Sigmoid colon (tissue), 7 donors: ENCODE measurements around the gene CEBPG. TPM values are rescaled to one million over a fixed set of nuclear protein-coding genes. Genes with fewer than 3 reads are reported as not detected.

Experiments
- DNase-seq: peaks from one replicate; pipeline ENCODE4 v3.0.0-alpha.2; 2019
- H3K27ac ChIP-seq, 4 donors: fragments of 200-600 bp; sonication (generic); one replicate each; pipeline ENCODE4 v1.5.1; 2016 to 2019; ENCODE audit warnings: mild to moderate bottlenecking in 1 of 4
- H3K27me3 ChIP-seq, 3 donors: fragments of 200-600 bp; sonication (generic); one replicate each; pipeline ENCODE4 v1.5.1; 2019; ENCODE audit warnings: mild to moderate bottlenecking in 1 of 3
- H3K36me3 ChIP-seq, 4 donors: fragments of 200-600 bp; sonication (generic); one replicate each; pipeline ENCODE4 v1.5.1; 2016 to 2019
- H3K4me1 ChIP-seq, 4 donors: fragments of 200-600 bp; sonication (generic); one replicate each; pipeline ENCODE4 v1.5.1; 2017 to 2019
- H3K4me3 ChIP-seq, 4 donors: fragments of 200-600 bp; sonication (generic); one replicate each; pipeline ENCODE4 v1.5.1; 2017 to 2019; ENCODE audit warnings: mild to moderate bottlenecking in 2 of 4, moderate library complexity in 1 of 4
- H3K9me3 ChIP-seq, 4 donors: fragments of 200-600 bp in 3 of 4; sonication (generic) in 3 of 4; one replicate each; pipeline versions ENCODE4 v1.5.1 to v1.6.1; 2013 to 2019
- EP300 ChIP-seq, 4 donors: sonication (generic); formaldehyde crosslinking; IDR thresholded peaks; one replicate each; pipeline ENCODE4 v1.6.1; 2017; ENCODE audit warnings: antibody characterized with exemption in 4 of 4
- POLR2A ChIP-seq, 2 donors: fragments of 450-650 bp; IDR thresholded peaks; one replicate each; pipeline ENCODE4 v1.6.1; 2016; ENCODE audit warnings: antibody characterized with exemption in 2 of 2, mild to moderate bottlenecking in 2 of 2, moderate library complexity in 2 of 2
- POLR2AphosphoS5 ChIP-seq, 4 donors: sonication (generic); formaldehyde crosslinking; IDR thresholded peaks; one replicate each; pipeline ENCODE4 v1.6.1; 2017; ENCODE audit warnings: antibody characterized with exemption in 4 of 4
- WGBS, 2 donors: extraction: QIAGEN DNeasy Blood & Tissue Kit; methylation state at CpG; one replicate each; pipeline ENCODE4 v1.1.7; 2013; 5-methylcytosine and 5-hydroxymethylcytosine counted together
- intact Hi-C: fragments of 100-400 bp; cut with DNase I; formaldehyde crosslinking; loops from one replicate; pipeline ENCODE4 v1.15.1; 2023
- polyA plus RNA-seq, 3 donors: library from polyadenylated mRNA; stranded (reverse); fragments of 200-250 nt; gene quantifications; one replicate each; pipeline ENCODE4 v1.2.3, GENCODE V29; 2013
- total RNA-seq, 4 donors: library from RNA; depleted of rRNA; stranded (reverse); fragments of >200 nt; gene quantifications; one replicate each; pipeline ENCODE4 v1.1.0, GENCODE V29; 2016
- TF ChIP-seq, protein P1 (sequence below), 4 experiments: fragments of 450-650 bp in 3 of 4; fragments of 200-600 bp in 1 of 4; IDR thresholded peaks; one replicate each; pipeline ENCODE4 v1.5.1; 2016 to 2019; ENCODE audit warnings: antibody characterized with exemption in 4 of 4, mild to moderate bottlenecking in 3 of 4, moderate library complexity in 2 of 4
- donor health status: healthy with polysubstance abuse.
- donor health status: Bipolar disorder and iron deficiency.
- donor health status: healthy.

The CEBPG gene
- total and polyA plus RNA-seq, 7 donors, result 18.6 to 84.6 (median 27.8) TPM

DNA sequence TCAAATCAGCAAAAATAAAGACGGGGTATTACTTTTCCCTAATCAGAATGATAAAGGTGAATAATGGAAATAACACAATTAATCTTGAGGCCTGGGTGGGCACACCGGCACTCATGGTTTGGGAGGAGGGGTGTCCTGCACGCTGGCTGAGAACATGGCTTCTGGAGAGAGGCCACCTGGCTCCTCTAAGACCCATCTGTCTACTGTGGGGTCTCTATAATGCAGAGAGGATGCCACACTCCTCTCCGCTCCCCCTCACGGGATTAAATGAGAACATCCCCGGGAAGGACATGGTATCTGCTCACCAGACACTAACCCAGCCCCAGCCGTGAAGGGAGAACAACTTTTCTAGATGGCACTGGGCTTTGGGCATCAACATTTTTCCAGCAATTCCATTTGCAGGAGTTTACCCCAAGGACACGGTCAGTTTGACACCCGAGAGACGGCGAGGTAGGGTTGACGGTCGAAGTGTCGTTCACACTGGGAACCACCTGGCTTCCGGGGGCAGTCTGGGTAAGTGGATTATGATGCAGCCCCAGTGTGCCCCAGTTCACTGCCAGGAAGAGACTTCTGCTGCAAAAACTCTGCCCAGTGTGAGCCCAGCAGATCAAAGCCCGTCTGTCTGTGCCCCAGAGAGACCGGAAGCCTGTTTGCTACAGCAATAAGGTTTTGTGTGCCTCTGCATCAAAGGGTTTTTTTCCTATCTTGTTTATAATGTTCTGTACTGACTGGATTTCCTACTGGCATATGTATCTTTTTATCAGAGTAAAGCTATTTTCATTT is 56.6 kb downstream of the CEBPG start:
- 68 to 74% methylated on average over 17 of the region's 17 CpGs for WGBS, 2 donors

GRCh38 chr19:33430674-33431277 is 57.3 kb downstream of the CEBPG start:
- TF ChIP-seq, protein P1, sequence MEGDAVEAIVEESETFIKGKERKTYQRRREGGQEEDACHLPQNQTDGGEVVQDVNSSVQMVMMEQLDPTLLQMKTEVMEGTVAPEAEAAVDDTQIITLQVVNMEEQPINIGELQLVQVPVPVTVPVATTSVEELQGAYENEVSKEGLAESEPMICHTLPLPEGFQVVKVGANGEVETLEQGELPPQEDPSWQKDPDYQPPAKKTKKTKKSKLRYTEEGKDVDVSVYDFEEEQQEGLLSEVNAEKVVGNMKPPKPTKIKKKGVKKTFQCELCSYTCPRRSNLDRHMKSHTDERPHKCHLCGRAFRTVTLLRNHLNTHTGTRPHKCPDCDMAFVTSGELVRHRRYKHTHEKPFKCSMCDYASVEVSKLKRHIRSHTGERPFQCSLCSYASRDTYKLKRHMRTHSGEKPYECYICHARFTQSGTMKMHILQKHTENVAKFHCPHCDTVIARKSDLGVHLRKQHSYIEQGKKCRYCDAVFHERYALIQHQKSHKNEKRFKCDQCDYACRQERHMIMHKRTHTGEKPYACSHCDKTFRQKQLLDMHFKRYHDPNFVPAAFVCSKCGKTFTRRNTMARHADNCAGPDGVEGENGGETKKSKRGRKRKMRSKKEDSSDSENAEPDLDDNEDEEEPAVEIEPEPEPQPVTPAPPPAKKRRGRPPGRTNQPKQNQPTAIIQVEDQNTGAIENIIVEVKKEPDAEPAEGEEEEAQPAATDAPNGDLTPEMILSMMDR (IDR thresholded peaks at IDR 0.05), result peak in 2 of 4 experiments; percentile 53 to 60
- TF ChIP-seq POLR2A (IDR thresholded peaks at IDR 0.05), result no peak
- Histone ChIP-seq H3K27ac (no peak overlapping the region), H3K27me3 (no peaks in the 10 kb centered on the region), H3K4me3 (no peak overlapping the region), H3K4me1 (peaks cover 0 to 18% (median 10%) of the 10 kb centered on the region in 4 donors), H3K36me3 (peaks cover 0 to 4% (median 0%) of the 10 kb centered on the region in 4 donors), H3K9me3 (no peaks in the 10 kb centered on the region)
- peak; percentile 69 for DNase-seq
- intact Hi-C loops, result loop anchor here (1.0 kb wide), 1 partner anchor 341 kb away; no protein-coding TSS in a partner anchor
- WGBS, 2 donors, result 27 to 34% methylated on average over 13 of the region's 13 CpGs

More for the DNA sequence above, 56.6 kb downstream of the CEBPG start:
- DNase-seq, result peak; percentile 46
- Histone ChIP-seq H3K4me3 (no peak overlapping the region), H3K9me3 (no peaks in the 10 kb centered on the region), H3K4me1 (peaks cover 0 to 11% (median 6%) of the 10 kb centered on the region in 4 donors), H3K27me3 (no peaks in the 10 kb centered on the region), H3K36me3 (peaks cover 0 to 4% (median 0%) of the 10 kb centered on the region in 4 donors), H3K27ac (no peak overlapping the region)
- TF ChIP-seq EP300 (IDR thresholded peaks at IDR 0.05) (no peak), POLR2A (IDR thresholded peaks at IDR 0.05) (no peak), POLR2AphosphoS5 (IDR thresholded peaks at IDR 0.05) (no peak)
- TF ChIP-seq, protein P1 (IDR thresholded peaks at IDR 0.05), result no peak
- intact Hi-C loops, result loop anchor here (1.0 kb wide), 1 partner anchor 341 kb away; no protein-coding TSS in a partner anchor

DNA sequence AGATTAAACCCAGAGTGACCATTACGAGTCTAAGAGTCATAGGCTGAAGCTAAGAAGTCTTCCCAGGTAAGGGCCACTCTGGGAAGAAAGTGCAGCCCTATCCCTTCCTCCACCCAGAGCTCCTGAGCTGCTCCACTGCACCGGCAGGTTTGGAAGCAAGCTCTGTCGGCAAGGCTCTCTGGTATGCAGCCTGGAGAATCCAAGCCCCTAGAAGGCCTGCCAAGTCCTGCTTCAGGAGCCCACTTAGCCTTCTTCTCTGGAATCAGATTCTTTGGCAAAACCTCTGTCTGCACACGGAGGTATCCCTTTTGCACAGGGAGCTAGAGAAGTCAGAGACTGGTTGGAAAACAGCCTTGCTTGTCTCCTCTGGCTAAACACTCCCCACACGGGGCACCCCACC is 58.5 kb downstream of the CEBPG start:
- no peak overlapping the region for H3K27ac ChIP-seq
- WGBS, 2 donors, result 58 to 61% methylated on average over 5 of the region's 5 CpGs

More for the DNA sequence above, 58.5 kb downstream of the CEBPG start:
- Histone ChIP-seq H3K4me1 (peaks cover 0 to 20% (median 10%) of the 10 kb centered on the region in 4 donors), H3K4me3 (no peak overlapping the region), H3K27me3 (no peaks in the 10 kb centered on the region), H3K36me3 (no peaks in the 10 kb centered on the region), H3K9me3 (no peaks in the 10 kb centered on the region)
- TF ChIP-seq POLR2AphosphoS5 (IDR thresholded peaks at IDR 0.05) (no peak), EP300 (IDR thresholded peaks at IDR 0.05) (no peak), POLR2A (IDR thresholded peaks at IDR 0.05) (no peak)
- TF ChIP-seq, protein P1 (IDR thresholded peaks at IDR 0.05), result no peak
- intact Hi-C loops, result no loop called here
- peak; percentile 11 for DNase-seq

Other genes with a start within 250 kb of the CEBPG start
- gene WDR88, start 241.6 kb upstream of the CEBPG start, total RNA-seq, result not detected
- not detected for gene WDR88, start 241.6 kb upstream of the CEBPG start, polyA plus RNA-seq
- 10 to 100 TPM; 17.1 to 31.5 (median 21.8) TPM for gene LRP3, start 179.4 kb upstream of the CEBPG start, total RNA-seq
- gene LRP3, start 179.4 kb upstream of the CEBPG start, polyA plus RNA-seq, result 10 to 100 TPM in 1 of 3 donors, 1 to 10 TPM in 2; 3.9 to 10.3 (median 9.6) TPM
- gene SLC7A10, start 147.9 kb upstream of the CEBPG start, total RNA-seq, result 1 to 10 TPM in 1 of 4 donors, under 1 TPM in 1, not detected in 2; 0.27 to 1.1 TPM
- 1 to 10 TPM in 1 of 3 donors, not detected in 2; 1.4 TPM for gene SLC7A10, start 147.9 kb upstream of the CEBPG start, polyA plus RNA-seq
- 10 to 100 TPM in 1 of 4 donors, 1 to 10 TPM in 3; 2.9 to 16.1 (median 6.9) TPM for gene CEBPA, start 71.2 kb upstream of the CEBPG start, total RNA-seq
- 10 to 100 TPM; 43.5 to 64.3 (median 48.0) TPM for gene CEBPA, start 71.2 kb upstream of the CEBPG start, polyA plus RNA-seq
- 10 to 100 TPM; 61.5 to 69.0 (median 64.9) TPM for gene PEPD, start 148.1 kb downstream of the CEBPG start, total RNA-seq
- 100 to 1,000 TPM in 1 of 3 donors, 10 to 100 TPM in 2; 50.0 to 187 (median 79.3) TPM for gene PEPD, start 148.1 kb downstream of the CEBPG start, polyA plus RNA-seq
- gene CHST8, start 248.2 kb downstream of the CEBPG start, total RNA-seq, result under 1 TPM in 1 of 4 donors, not detected in 3; 0.36 TPM
- gene CHST8, start 248.2 kb downstream of the CEBPG start, polyA plus RNA-seq, result under 1 TPM in 2 of 3 donors, not detected in 1; 0.35 to 0.60 TPM